K562 (cell line): ENCODE data around the gene NT5C1B. TPM values are rescaled to one million over a fixed set of nuclear protein-coding genes. Genes with fewer than 3 reads are reported as not detected.
A peak's percentile ranks its signal among the peaks of the same experiment; 100 is the strongest.

ENCODE experiments used
- ARNT ChIP-seq, 2 experiments: fragments of 450-650 bp; IDR thresholded peaks; 2 replicates each; pipeline ENCODE4 v1.6.1; 2016; ENCODE audit warnings: mild to moderate bottlenecking in 1 of 2
- ATF1 ChIP-seq, 2 experiments: fragments of 450-650 bp in 1 of 2; IDR thresholded peaks; 2 replicates each; pipeline ENCODE4 v1.6.1; 2016; ENCODE audit warnings: missing compliant biosample characterization in 1 of 2, missing genetic modification characterization in 1 of 2
- DPF2 ChIP-seq: fragments of 450-650 bp; IDR thresholded peaks from 2 replicates; pipeline ENCODE4 v1.6.1; 2016
- FOXK2 ChIP-seq, 2 experiments: fragments of 450-650 bp; IDR thresholded peaks in 1 of 2; conservative IDR thresholded peaks in 1 of 2; 2 replicates each; pipeline ENCODE4 v1.6.1; 2016; ENCODE audit warnings: low read depth in 2 of 2, mild to moderate bottlenecking in 1 of 2
- GATA2 ChIP-seq: sonication (generic); formaldehyde crosslinking; IDR thresholded peaks from 2 replicates; pipeline ENCODE4 v1.4.0; 2020; ENCODE audit warnings: mild to moderate bottlenecking, missing genetic modification reagents
- IFI16 ChIP-seq: fragments of 250-450 bp; sonication (Bioruptor Pico); IDR thresholded peaks from 2 replicates; pipeline ENCODE4 v2.1.2; 2022; ENCODE audit warnings: mild to moderate bottlenecking, inconsistent platforms
- KAT7 ChIP-seq: sonication (generic); formaldehyde crosslinking; IDR thresholded peaks from 2 replicates; pipeline ENCODE4 v1.8.0; 2022; ENCODE audit warnings: missing genetic modification reagents, mild to moderate bottlenecking, borderline replicate concordance
- MAX ChIP-seq: sonication (generic); formaldehyde crosslinking; IDR thresholded peaks from 2 replicates; pipeline ENCODE4 v1.9.0; 2022; ENCODE audit warnings: mild to moderate bottlenecking, missing genetic modification reagents
- NFYB ChIP-seq: IDR thresholded peaks from 2 replicates; pipeline ENCODE4 v1.6.1; 2011; ENCODE audit warnings: mild to moderate bottlenecking, moderate library complexity; ENCODE audit not compliant: insufficient read length; ENCODE audit errors: extremely low read depth
- POLR2G ChIP-seq: fragments of 200-400 bp; formaldehyde crosslinking; IDR thresholded peaks from 2 replicates; pipeline ENCODE4 v1.6.1; 2017; ENCODE audit warnings: low read depth, mild to moderate bottlenecking, antibody characterized with exemption, low read length, moderate library complexity
- PRMT5 ChIP-seq: sonication (generic); formaldehyde crosslinking; IDR thresholded peaks from 2 replicates; pipeline ENCODE4 v1.5.0; 2020; ENCODE audit warnings: missing genetic modification reagents
- SMC3 ChIP-seq: conservative IDR thresholded peaks from 2 replicates; pipeline ENCODE4 v1.6.1; 2011; ENCODE audit warnings: low read depth, low read length, improper control_type of control experiment; ENCODE audit not compliant: insufficient read depth
- TRIM28 ChIP-seq: fragments of 450-650 bp; IDR thresholded peaks from 2 replicates; pipeline ENCODE4 v1.6.1; 2017
- TSHZ1 ChIP-seq: fragments of 250-450 bp; sonication (Bioruptor Pico); IDR thresholded peaks from 2 replicates; pipeline ENCODE4 v1.4.0; 2020; ENCODE audit warnings: mild to moderate bottlenecking, moderate library complexity
- UBTF ChIP-seq, 2 experiments: IDR thresholded peaks; 2 replicates each; pipeline ENCODE4 v1.6.1; 2012; ENCODE audit warnings: improper control_type of control experiment in 2 of 2, low read depth in 2 of 2, low read length in 2 of 2, borderline replicate concordance in 1 of 2
- ZNF239 ChIP-seq: fragments of 250-450 bp; sonication (Bioruptor Pico); IDR thresholded peaks from 2 replicates; pipeline ENCODE4 v1.4.0; 2020; ENCODE audit warnings: mild to moderate bottlenecking
- ZNF41 ChIP-seq: fragments of 250-450 bp; sonication (Bioruptor Pico); conservative IDR thresholded peaks from 2 replicates; pipeline ENCODE4 v1.4.0; 2020; ENCODE audit warnings: mild to moderate bottlenecking
- polyA plus RNA-seq, 8 experiments: library from polyadenylated mRNA; depleted of rRNA in 4 of 8; stranded (reverse) in 5 of 8; unstranded in 3 of 8; fragments of >200 nt; fragmentation: Nextera tagmentation in 2 of 8; fragmentation: Illumina TruSeq in 1 of 8; extraction: Ambion mirVana in 2 of 8; extraction: Trizol in 1 of 8; gene quantifications; 2 replicates each; pipeline versions ENCODE4 v1.2.1 to v1.2.3, GENCODE V29; 2011 to 2014; ENCODE audit warnings: inconsistent platforms in 1 of 8, missing spikeins in 1 of 8
- total RNA-seq, 7 experiments: library from RNA; depleted of rRNA in 6 of 7; stranded (reverse); fragments of >200 nt in 6 of 7; fragmentation: Illumina TruSeq in 2 of 7; extraction: Trizol in 2 of 7; gene quantifications; 2 replicates each; pipeline versions ENCODE4 v1.2.1 to v1.2.3, GENCODE V29; 2011 to 2021; ENCODE audit warnings: low replicate concordance in 1 of 7
- TF ChIP-seq, protein P1 (sequence below): fragments of 250-450 bp; sonication (Bioruptor Pico); IDR thresholded peaks from 2 replicates; pipeline ENCODE4 v1.5.0; 2021

Gene NT5C1B
- total and polyA plus RNA-seq, 9 of the 15 experiments (the other 6 are each of a cell fraction or from before 2014, with no cell fraction given): 0.07 TPM; not detected in 8

- no peak for TF ChIP-seq PRMT5 (CRISPR knock-in tag)
- TF ChIP-seq ZNF239 (CRISPR knock-in tag): no peak
- TF ChIP-seq POLR2G: peak; percentile 87
- no peak for TF ChIP-seq DPF2
- TF ChIP-seq, protein P1, sequence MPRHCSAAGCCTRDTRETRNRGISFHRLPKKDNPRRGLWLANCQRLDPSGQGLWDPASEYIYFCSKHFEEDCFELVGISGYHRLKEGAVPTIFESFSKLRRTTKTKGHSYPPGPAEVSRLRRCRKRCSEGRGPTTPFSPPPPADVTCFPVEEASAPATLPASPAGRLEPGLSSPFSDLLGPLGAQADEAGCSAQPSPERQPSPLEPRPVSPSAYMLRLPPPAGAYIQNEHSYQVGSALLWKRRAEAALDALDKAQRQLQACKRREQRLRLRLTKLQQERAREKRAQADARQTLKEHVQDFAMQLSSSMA (CRISPR knock-in tag): no peak
- TF ChIP-seq TSHZ1 (CRISPR knock-in tag): no peak
- TF ChIP-seq ARNT (IDR thresholded peaks at IDR 0.05): no peak
- TF ChIP-seq MAX (CRISPR knock-in tag): peak; percentile 47
- TF ChIP-seq ATF1 (CRISPR knock-in tag; IDR thresholded peaks at IDR 0.05): peak; percentile 22; the same call in 1 of the 2 replicates
- TF ChIP-seq ATF1 (tag; IDR thresholded peaks at IDR 0.05): peak; percentile 92
- TF ChIP-seq KAT7 (CRISPR knock-in tag): peak; percentile 85
- TF ChIP-seq FOXK2 (conservative IDR thresholded peaks at IDR 0.05 in 1 of 2, IDR thresholded peaks at IDR 0.05 in 1 of 2; ENCODE audit: low read depth in 2 of 2): no peak
- no peak for TF ChIP-seq IFI16 (CRISPR knock-in tag)
- TF ChIP-seq SMC3: no peak
- TF ChIP-seq UBTF (IDR thresholded peaks at IDR 0.05; ENCODE audit: borderline replicate concordance in 1 of 2, low read depth in 2 of 2, low read length in 2 of 2): peak; percentile 87 to 93; a peak in 2 of 4 replicates
- TF ChIP-seq ZNF41: no peak
- TF ChIP-seq GATA2 (CRISPR knock-in tag): no peak
- peak; percentile 77 for TF ChIP-seq NFYB
- TF ChIP-seq TRIM28: no peak
Observed at GRCh38 chr2:18560031-18560796, 29.2 kb downstream of the NT5C1B start, which contains the start of gene RDH14 (continued).
